ENCODE results near the gene TFE3.
"Not testable (repeated sequence)": the region's sequence is repeated elsewhere in the genome, so short reads cannot be mapped to it uniquely, and the experiment has no call there.

TFE3 gene

DNA sequence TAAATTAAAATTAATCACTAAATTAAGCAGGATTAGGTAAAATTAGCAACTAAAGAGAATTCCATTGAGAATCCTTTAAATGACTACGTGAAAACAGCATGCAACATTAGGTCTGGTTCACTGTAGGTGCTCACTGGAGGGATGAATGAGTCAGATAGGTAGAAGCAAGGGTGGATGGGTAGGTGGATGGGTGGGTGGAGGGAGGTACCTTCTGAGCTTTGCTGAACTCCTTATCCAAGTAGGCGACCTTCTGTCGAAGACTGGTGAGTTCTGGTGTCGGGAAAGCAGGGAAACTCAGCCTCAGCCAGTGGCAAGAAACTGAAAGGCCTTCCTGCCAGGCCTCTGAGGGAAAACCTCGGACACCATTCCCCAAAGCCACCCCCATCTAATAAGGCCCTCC is 44.1 kb downstream of the TFE3 start:
- peak; percentile 4 for DNase-seq

DNA sequence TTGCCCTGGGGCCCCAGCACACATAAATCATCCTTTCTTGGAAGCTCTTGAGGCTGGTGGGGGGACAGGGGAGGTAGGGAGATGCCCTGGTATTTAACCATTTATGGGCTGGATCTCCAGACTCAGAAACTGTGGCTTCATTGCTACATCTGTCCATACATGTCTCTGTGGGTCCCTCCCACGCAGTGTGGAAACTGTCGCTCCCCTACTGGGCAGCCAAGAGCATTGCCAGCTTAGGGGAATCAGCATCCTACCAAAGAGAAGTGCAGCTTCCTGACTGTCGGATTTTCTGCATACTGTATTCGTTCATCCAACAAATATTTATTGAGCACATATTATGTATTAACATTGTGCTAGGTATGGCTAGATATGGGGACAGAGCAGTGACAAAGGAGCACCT is 44.8 kb downstream of the TFE3 start:
- no peak for DNase-seq

DNA sequence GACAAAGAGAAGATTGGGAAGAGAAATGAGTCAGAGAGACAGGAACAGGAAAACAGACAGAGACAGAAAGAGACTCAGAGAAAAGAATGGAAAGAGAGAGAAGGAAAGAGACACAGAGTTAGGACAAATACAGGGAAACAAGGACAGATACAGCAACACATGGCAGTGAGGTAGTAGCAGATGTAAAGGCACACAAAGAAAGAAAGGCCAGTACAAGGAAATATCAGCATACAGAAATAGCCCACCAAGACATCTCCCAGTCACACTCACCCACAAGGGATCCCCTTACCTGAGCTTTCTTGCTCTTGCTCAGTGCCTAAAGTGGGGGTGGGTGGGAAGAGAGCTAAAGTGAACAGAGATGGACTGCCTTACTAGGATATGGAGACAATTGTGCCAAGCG is 45.3 kb downstream of the TFE3 start:
- DNase-seq, result no peak

DNA sequence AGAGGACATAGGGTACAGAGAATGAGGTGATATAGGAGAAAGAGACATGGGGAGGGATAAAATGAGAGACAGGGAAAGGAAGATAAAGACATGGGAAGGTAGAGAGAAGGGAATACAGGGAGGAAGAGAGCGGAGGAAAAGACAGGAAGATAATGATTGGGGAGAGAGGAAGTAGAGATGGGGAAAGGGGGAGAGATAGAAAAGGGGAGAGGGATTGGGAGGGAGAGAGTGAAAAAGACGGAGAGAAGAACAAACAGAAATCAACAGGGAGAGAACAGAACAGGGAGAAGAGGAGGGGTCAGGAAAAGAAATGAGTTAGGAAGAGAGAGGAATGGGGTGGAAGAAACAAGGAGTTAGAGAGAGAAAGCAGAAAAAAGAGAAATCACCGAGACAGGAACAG is 45.7 kb downstream of the TFE3 start:
- DNase-seq, result no peak

DNA sequence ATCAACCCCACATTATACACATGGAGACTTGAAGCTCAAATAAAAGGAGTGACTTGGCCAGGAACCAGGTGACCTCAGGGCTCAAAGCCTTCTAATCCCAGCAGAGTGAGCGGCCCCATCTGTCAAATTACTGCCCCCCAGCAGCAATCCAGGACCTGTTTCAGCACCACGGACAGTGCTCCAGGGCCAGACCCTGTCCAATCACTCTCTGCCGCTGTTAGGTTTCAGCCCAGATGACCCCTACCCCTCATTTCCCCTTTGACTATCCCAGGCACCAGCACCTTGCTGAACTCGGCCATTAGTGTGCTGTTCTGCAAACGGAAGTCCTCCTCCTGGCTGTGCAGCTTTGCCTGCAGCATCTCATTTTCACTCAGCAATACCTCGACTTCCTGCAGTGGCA is 46.2 kb downstream of the TFE3 start:
- no peak for DNase-seq

DNA sequence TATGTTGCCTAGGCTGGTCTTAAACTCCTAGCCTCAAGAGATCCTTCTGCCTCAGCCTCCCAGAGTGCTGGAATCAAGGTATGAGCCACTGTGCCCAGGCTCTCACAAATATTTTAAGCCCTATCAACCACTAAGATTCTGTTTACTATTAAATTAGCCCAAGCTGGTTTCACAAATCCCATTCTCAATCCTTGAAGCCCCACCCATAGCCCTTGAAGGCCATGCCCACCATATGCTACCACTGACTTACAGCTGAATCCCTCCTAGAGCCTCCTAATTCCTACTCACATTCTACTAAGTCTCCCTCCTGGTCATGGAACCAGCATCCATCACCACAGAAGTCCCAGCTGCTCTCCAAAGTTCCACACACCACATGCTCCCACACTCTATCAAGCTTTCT is 50.8 kb downstream of the TFE3 start:
- no peak for DNase-seq

DNA sequence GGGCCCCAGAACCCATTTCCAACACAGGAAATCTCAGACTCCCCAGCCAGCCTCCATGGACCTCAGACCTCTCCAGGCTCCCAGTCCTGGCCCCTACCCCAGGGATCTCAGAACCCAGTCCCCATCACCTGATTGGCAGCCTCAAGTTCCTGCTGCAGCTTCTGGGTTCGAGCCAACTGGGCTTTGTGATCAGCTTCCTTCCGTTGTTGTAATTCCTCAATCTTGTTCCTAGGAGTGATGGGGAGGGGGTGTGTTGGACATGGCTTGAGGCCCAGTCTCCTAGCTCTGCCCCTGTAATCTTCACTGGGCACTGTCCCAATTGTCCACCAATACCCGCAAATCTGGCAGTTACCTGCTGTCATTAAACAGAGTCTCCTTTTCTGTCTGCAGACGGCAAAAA is 53.7 kb downstream of the TFE3 start:
- DNase-seq, result no peak

DNA sequence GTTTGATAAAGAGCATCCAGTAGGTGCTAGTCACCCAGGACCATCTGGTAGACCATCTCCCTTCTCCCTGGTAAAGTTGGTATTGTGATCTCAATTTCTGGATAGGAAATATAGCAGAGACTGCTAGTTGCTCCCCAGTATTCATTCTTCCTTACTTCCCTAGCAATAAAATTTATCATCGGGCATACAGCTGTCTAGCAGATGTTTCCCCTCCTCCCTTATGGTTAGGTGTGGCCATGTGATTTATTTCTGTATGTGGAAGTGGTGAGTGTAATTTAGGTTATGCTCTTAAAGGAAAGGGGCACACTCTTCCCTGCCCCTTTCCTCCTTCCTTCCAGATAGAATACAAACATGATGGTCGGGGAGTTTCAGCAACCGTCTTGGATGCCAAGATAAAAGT is 59.3 kb downstream of the TFE3 start:
- no peak for DNase-seq

DNA sequence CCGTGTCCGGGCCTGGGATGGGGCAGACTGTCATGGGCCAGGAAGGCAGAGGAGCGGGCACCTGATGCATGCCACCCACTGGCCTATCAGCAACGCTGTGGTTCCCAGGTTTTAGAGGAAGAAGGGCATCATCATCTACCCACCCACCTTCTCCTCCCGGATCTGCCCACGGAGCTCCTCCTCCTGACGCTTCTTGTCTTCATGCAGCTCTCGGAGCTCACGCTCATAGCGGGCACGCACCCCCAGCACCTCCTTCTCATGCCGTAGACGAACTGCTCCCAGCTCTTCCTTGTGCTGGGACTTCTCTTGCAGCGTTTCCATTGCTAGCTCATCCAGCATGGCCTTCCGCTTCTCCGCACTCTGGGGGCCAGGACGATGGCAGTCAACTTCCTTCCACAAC is 60.1 kb downstream of the TFE3 start:
- DNase-seq, result no peak

DNA sequence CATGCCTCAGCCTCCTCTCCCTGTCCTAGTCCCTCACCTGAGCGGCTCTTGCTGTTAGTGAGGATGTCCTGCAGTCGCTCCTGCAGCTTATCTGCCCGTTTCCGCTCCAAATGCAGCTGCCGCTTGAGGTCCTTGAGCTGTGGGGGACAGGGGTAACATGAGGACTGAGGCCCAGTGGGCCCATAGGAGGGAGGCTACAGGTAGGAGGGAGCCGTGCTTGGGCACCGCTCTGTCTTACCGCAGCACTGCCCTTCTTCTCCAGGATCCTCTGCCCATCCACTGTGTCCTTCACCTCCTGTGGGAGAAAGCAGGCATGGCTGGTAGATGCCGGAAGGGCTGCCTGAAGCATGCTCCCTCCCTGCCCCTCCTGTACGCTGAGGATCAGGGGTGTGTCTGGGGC is 62.0 kb downstream of the TFE3 start:
- DNase-seq, result no peak

DNA sequence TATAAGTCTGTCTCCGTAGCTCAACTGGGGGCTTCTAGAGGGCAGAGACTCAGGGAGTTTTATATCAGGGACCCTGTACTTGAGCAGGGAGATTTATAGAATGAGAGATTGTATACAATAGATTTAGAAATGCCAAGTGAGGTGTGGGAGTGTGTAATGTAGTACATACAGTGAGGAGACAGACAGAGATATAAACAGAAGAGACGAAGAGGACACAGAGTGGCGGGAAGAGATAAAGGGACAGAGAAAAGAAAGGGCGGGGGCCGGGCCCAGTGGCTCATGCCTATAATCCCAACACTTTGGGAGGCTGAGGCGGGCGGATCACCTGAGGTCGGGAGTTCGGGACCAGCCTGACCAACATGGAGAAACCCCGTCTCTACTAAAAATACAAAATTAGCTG is 62.8 kb downstream of the TFE3 start:
- DNase-seq, result not testable (repeated sequence)
